T-helper 17 cell (primary cell): ENCODE measurements around the gene CD300LF. TPM values are rescaled to one million over a fixed set of nuclear protein-coding genes. Genes with fewer than 3 reads are reported as not detected.

Experiments used
- ATAC-seq: fragments of 150-1000 bp; cut with Tn5 transposase; 2 replicates; pipeline ENCODE4 v1.10.0; 2021; ENCODE audit warnings: mild to moderate bottlenecking, moderate library complexity
- DNase-seq, 3 donors: peaks; one replicate each; pipeline versions ENCODE4 v3.0.0 to v3.0.0-alpha.2; 2020 to 2021
- H3K9me3 ChIP-seq: one replicate; pipeline ENCODE4 v1.7.0; 2013; ENCODE audit warnings: low read length, mild to moderate bottlenecking; ENCODE audit not compliant: control insufficient read depth, poor library complexity, severe bottlenecking
- H3K27ac Mint-ChIP-seq: one replicate; pipeline ENCODE4 v1.8.0; 2022; ENCODE audit warnings: mild to moderate bottlenecking, moderate library complexity, mixed read lengths
- H3K27me3 Mint-ChIP-seq: one replicate; pipeline ENCODE4 v1.8.0; 2022; ENCODE audit warnings: mixed read lengths
- H3K36me3 Mint-ChIP-seq: one replicate; pipeline ENCODE4 v1.8.0; 2022; ENCODE audit warnings: low read depth, mixed read lengths
- H3K4me1 Mint-ChIP-seq: one replicate; pipeline ENCODE4 v1.8.0; 2022; ENCODE audit warnings: mild to moderate bottlenecking, mixed read lengths
- H3K4me3 Mint-ChIP-seq: one replicate; pipeline ENCODE4 v1.8.0; 2022; ENCODE audit warnings: mild to moderate bottlenecking, moderate library complexity, mixed read lengths
- total RNA-seq, 4 donors: library from RNA in 2 of 4; stranded (reverse) in 2 of 4; gene quantifications; one replicate each; pipeline ENCODE4 v1.2.3 and lab custom pipeline; 2022 to 2026

CD300LF gene
- total RNA-seq, 2 donors from 2014 or later: 0.29 to 1.9 TPM

- no peaks in the 10 kb centered on the region for H3K27me3 Mint-ChIP-seq
- H3K36me3 Mint-ChIP-seq: peaks cover 12% of the 10 kb centered on the region
- peak overlapping the region; percentile 95 for H3K27ac Mint-ChIP-seq
These were observed 39.7 kb upstream of the CD300LF start for GRCh38 chr17:74752415-74752814.

GRCh38 chr17:74750327-74751069 lies 37.8 kb upstream of the CD300LF start:
- DNase-seq (no peak), ATAC-seq (no peak)
- H3K36me3 Mint-ChIP-seq: peaks cover 12% of the 10 kb centered on the region
- H3K4me1 Mint-ChIP-seq: peaks cover 53% of the 10 kb centered on the region
- no peaks in the 10 kb centered on the region for H3K9me3 ChIP-seq
- H3K27ac Mint-ChIP-seq: peak overlapping the region; percentile 95
- H3K27me3 Mint-ChIP-seq: no peaks in the 10 kb centered on the region
- H3K4me3 Mint-ChIP-seq: peak overlapping the region; percentile 99

More at GRCh38 chr17:74752415-74752814, 39.7 kb upstream of the CD300LF start:
- Mint-ChIP-seq H3K4me3 (peak overlapping the region; percentile 99), H3K4me1 (peaks cover 54% of the 10 kb centered on the region)
- ATAC-seq (no peak), DNase-seq (no peak)
- H3K9me3 ChIP-seq: no peaks in the 10 kb centered on the region

- DNase-seq: no peak
- ATAC-seq: no peak
- H3K27me3 Mint-ChIP-seq: no peaks in the 10 kb centered on the region
- peaks cover 12% of the 10 kb centered on the region for H3K36me3 Mint-ChIP-seq
- no peaks in the 10 kb centered on the region for H3K9me3 ChIP-seq
- H3K4me1 Mint-ChIP-seq: peaks cover 53% of the 10 kb centered on the region
- peak overlapping the region; percentile 95 for H3K27ac Mint-ChIP-seq
- peak overlapping the region; percentile 99 for H3K4me3 Mint-ChIP-seq
These were observed 37.3 kb upstream of the CD300LF start for GRCh38 chr17:74750039-74750326.

GRCh38 chr17:74749279-74750038 lies 36.7 kb upstream of the CD300LF start:
- H3K4me3 Mint-ChIP-seq: peak overlapping the region; percentile 99

GRCh38 chr17:74748529-74749278 lies 36.0 kb upstream of the CD300LF start, which contains the start of gene NHERF1:
NHERF1 (plus strand) TSS chr17:74748628; CDS start chr17:74748847, 219 bp downstream.
- ATAC-seq: peak; percentile 90
- no peaks in the 10 kb centered on the region for H3K9me3 ChIP-seq
- H3K27me3 Mint-ChIP-seq: no peaks in the 10 kb centered on the region
- peak within 1 kb of the TSS; percentile 99 for H3K4me3 Mint-ChIP-seq
- H3K27ac Mint-ChIP-seq: peak within 1 kb of the TSS; percentile 95
- H3K36me3 Mint-ChIP-seq: peaks cover 12% of the 10 kb centered on the region
- H3K4me1 Mint-ChIP-seq: peaks cover 55% of the 10 kb centered on the region
- DNase-seq: peak; percentile 90 to 95 (median 91)

More at GRCh38 chr17:74749279-74750038, 36.7 kb upstream of the CD300LF start:
- H3K36me3 Mint-ChIP-seq: peaks cover 12% of the 10 kb centered on the region
- H3K27ac Mint-ChIP-seq: peak overlapping the region; percentile 95
- DNase-seq: peak in 2 of 3 donors; percentile 23 to 32
- ATAC-seq: no peak
- H3K27me3 Mint-ChIP-seq: no peaks in the 10 kb centered on the region
- peaks cover 53% of the 10 kb centered on the region for H3K4me1 Mint-ChIP-seq
- H3K9me3 ChIP-seq: no peaks in the 10 kb centered on the region

GRCh38 chr17:74748279-74748528 lies 35.5 kb upstream of the CD300LF start:
- Mint-ChIP-seq H3K4me3 (peak overlapping the region; percentile 99), H3K36me3 (peaks cover 12% of the 10 kb centered on the region), H3K27me3 (no peaks in the 10 kb centered on the region), H3K27ac (peak overlapping the region; percentile 84), H3K4me1 (peaks cover 56% of the 10 kb centered on the region)
- ATAC-seq: no peak
- no peaks in the 10 kb centered on the region for H3K9me3 ChIP-seq
- DNase-seq: no peak

GRCh38 chr17:74746922-74747321 lies 34.2 kb upstream of the CD300LF start:
- ATAC-seq (no peak), DNase-seq (no peak)
- Mint-ChIP-seq H3K36me3 (peaks cover 6% of the 10 kb centered on the region), H3K4me3 (peak overlapping the region; percentile 99), H3K4me1 (peaks cover 56% of the 10 kb centered on the region), H3K27me3 (no peaks in the 10 kb centered on the region), H3K27ac (peak overlapping the region; percentile 29)
- no peaks in the 10 kb centered on the region for H3K9me3 ChIP-seq

- Mint-ChIP-seq H3K27ac (no peak overlapping the region), H3K4me1 (peaks cover 56% of the 10 kb centered on the region), H3K36me3 (peaks cover 6% of the 10 kb centered on the region), H3K27me3 (no peaks in the 10 kb centered on the region), H3K4me3 (peak overlapping the region; percentile 99)
- DNase-seq: no peak
- no peaks in the 10 kb centered on the region for H3K9me3 ChIP-seq
- ATAC-seq: no peak
These were observed 33.7 kb upstream of the CD300LF start for GRCh38 chr17:74746376-74746775.

- peaks cover 6% of the 10 kb centered on the region for H3K36me3 Mint-ChIP-seq
- H3K27ac Mint-ChIP-seq: no peak overlapping the region
- no peaks in the 10 kb centered on the region for H3K9me3 ChIP-seq
- no peak for DNase-seq
- H3K27me3 Mint-ChIP-seq: no peaks in the 10 kb centered on the region
- H3K4me1 Mint-ChIP-seq: peaks cover 51% of the 10 kb centered on the region
- no peak overlapping the region for H3K4me3 Mint-ChIP-seq
- ATAC-seq: no peak
These were observed 32.9 kb upstream of the CD300LF start for GRCh38 chr17:74745548-74746177.

- ATAC-seq (peak; percentile 33), DNase-seq (peak; percentile 76 to 88 (median 78))
- Mint-ChIP-seq H3K4me1 (peaks cover 56% of the 10 kb centered on the region), H3K27ac (peak overlapping the region; percentile 93), H3K36me3 (peaks cover 4% of the 10 kb centered on the region), H3K27me3 (no peaks in the 10 kb centered on the region), H3K4me3 (peak overlapping the region; percentile 86)
- H3K9me3 ChIP-seq: no peaks in the 10 kb centered on the region
These were observed 32.2 kb upstream of the CD300LF start for GRCh38 chr17:74744714-74745547.

GRCh38 chr17:74744349-74744713 lies 31.6 kb upstream of the CD300LF start:
- DNase-seq: no peak
- no peaks in the 10 kb centered on the region for H3K27me3 Mint-ChIP-seq
- H3K9me3 ChIP-seq: no peaks in the 10 kb centered on the region
- ATAC-seq: no peak
- no peaks in the 10 kb centered on the region for H3K36me3 Mint-ChIP-seq
- peak overlapping the region; percentile 86 for H3K4me3 Mint-ChIP-seq
- peaks cover 54% of the 10 kb centered on the region for H3K4me1 Mint-ChIP-seq
- H3K27ac Mint-ChIP-seq: peak overlapping the region; percentile 93

- peak overlapping the region; percentile 93 for H3K27ac Mint-ChIP-seq
- H3K4me3 Mint-ChIP-seq: peak overlapping the region; percentile 86
- DNase-seq (no peak), ATAC-seq (no peak)
- H3K9me3 ChIP-seq: no peaks in the 10 kb centered on the region
- no peaks in the 10 kb centered on the region for H3K27me3 Mint-ChIP-seq
- no peaks in the 10 kb centered on the region for H3K36me3 Mint-ChIP-seq
- peaks cover 59% of the 10 kb centered on the region for H3K4me1 Mint-ChIP-seq
These were observed 31.0 kb upstream of the CD300LF start for GRCh38 chr17:74743755-74744154.
